Measurements from ENCODE around the gene MAML3.
A peak's percentile ranks its signal among the peaks of the same experiment; 100 is the strongest.

The MAML3 gene

GRCh38 chr4:140118931-140119640, 34.9 kb downstream of the MAML3 start:
- no peak overlapping the region for H4K91ac ChIP-seq (ENCODE audit: low read depth, low read length, poor library complexity)
- no peaks in the 10 kb centered on the region for H3K36me3 ChIP-seq (replicated peaks in 1 of 2; ENCODE audit: control insufficient read depth in 2 of 2, insufficient read depth in 2 of 2, low read length in 2 of 2)
- no peak overlapping the region for H3K4me3 ChIP-seq (ENCODE audit: low read length in 2 of 2)
- H2BK12ac ChIP-seq (ENCODE audit: low read length): no peak overlapping the region
- H3K14ac ChIP-seq (ENCODE audit: low read length): no peak overlapping the region
- no peak overlapping the region for H3K4ac ChIP-seq (ENCODE audit: low read length)
- H3K27me3 ChIP-seq (ENCODE audit: control insufficient read depth in 3 of 3, insufficient read depth in 3 of 3, low read depth in 1 of 3, low read length in 3 of 3): no peaks in the 10 kb centered on the region
- peaks cover 3% of the 10 kb centered on the region for H3K79me1 ChIP-seq (ENCODE audit: low read depth, low read length)
- no peak overlapping the region for H4K8ac ChIP-seq (ENCODE audit: low read depth, low read length)
- no peak overlapping the region for H3K23ac ChIP-seq (ENCODE audit: low read depth, low read length, poor library complexity)
- no peak overlapping the region for H2BK15ac ChIP-seq (ENCODE audit: low read length)
- no peak overlapping the region for H2BK5ac ChIP-seq (ENCODE audit: low read length)
- no peak overlapping the region for H2AFZ ChIP-seq (ENCODE audit: low read length)
- no peaks in the 10 kb centered on the region for H3K4me1 ChIP-seq (ENCODE audit: control insufficient read depth in 2 of 2, insufficient read depth in 1 of 2, low read depth in 1 of 2, low read length in 2 of 2)
- H3K4me2 ChIP-seq (ENCODE audit: insufficient read depth, low read length, poor library complexity, severe bottlenecking): no peak overlapping the region
- H2BK120ac ChIP-seq (ENCODE audit: low read depth, low read length): no peak overlapping the region
- no peak for DNase-seq (ENCODE audit: low spot score)
- H3K27ac ChIP-seq (replicated peaks; ENCODE audit: low read length): no peak overlapping the region
- H2AK5ac ChIP-seq (ENCODE audit: low read depth, low read length): no peak overlapping the region
- H3K9ac ChIP-seq (ENCODE audit: low read depth, low read length, poor library complexity): no peak overlapping the region
- WGBS, 2 donors (ENCODE audit: extremely low coverage in 2 of 2, insufficient read length in 2 of 2, insufficient replicate concordance in 1 of 2): no CpG with 5 or more reads among the region's 4 CpGs
- H3K18ac ChIP-seq (ENCODE audit: low read length): no peak overlapping the region
- H3K9me3 ChIP-seq (replicated peaks in 1 of 2; ENCODE audit: control insufficient read depth in 2 of 2, insufficient read depth in 1 of 2, low read depth in 1 of 2, low read length in 2 of 2): no peaks in the 10 kb centered on the region

- Histone ChIP-seq H3K18ac (ENCODE audit: low read length) (no peak overlapping the region), H2BK120ac (ENCODE audit: low read depth, low read length) (no peak overlapping the region), H3K9ac (ENCODE audit: low read depth, low read length, poor library complexity) (no peak overlapping the region), H3K27me3 (ENCODE audit: control insufficient read depth in 3 of 3, insufficient read depth in 3 of 3, low read depth in 1 of 3, low read length in 3 of 3) (no peaks in the 10 kb centered on the region), H4K8ac (ENCODE audit: low read depth, low read length) (no peak overlapping the region), H2AFZ (ENCODE audit: low read length) (no peak overlapping the region), H3K27ac (replicated peaks; ENCODE audit: low read length) (no peak overlapping the region), H3K4ac (ENCODE audit: low read length) (no peak overlapping the region), H3K36me3 (replicated peaks in 1 of 2; ENCODE audit: control insufficient read depth in 2 of 2, insufficient read depth in 2 of 2, low read length in 2 of 2) (no peaks in the 10 kb centered on the region), H3K9me3 (replicated peaks in 1 of 2; ENCODE audit: control insufficient read depth in 2 of 2, insufficient read depth in 1 of 2, low read depth in 1 of 2, low read length in 2 of 2) (no peaks in the 10 kb centered on the region), H2AK5ac (ENCODE audit: low read depth, low read length) (no peak overlapping the region), H2BK12ac (ENCODE audit: low read length) (no peak overlapping the region), H4K91ac (ENCODE audit: low read depth, low read length, poor library complexity) (no peak overlapping the region), H3K14ac (ENCODE audit: low read length) (no peak overlapping the region), H2BK15ac (ENCODE audit: low read length) (no peak overlapping the region), H3K4me2 (ENCODE audit: insufficient read depth, low read length, poor library complexity, severe bottlenecking) (no peak overlapping the region), H2BK5ac (ENCODE audit: low read length) (no peak overlapping the region), H3K79me1 (ENCODE audit: low read depth, low read length) (peaks cover 3% of the 10 kb centered on the region), H3K23ac (ENCODE audit: low read depth, low read length, poor library complexity) (no peak overlapping the region), H3K4me3 (ENCODE audit: low read length in 2 of 2) (no peak overlapping the region), H3K4me1 (ENCODE audit: control insufficient read depth in 2 of 2, insufficient read depth in 1 of 2, low read depth in 1 of 2, low read length in 2 of 2) (no peaks in the 10 kb centered on the region)
- no CpG with 5 or more reads among the region's 5 CpGs for WGBS, 2 donors (ENCODE audit: extremely low coverage in 2 of 2, insufficient read length in 2 of 2, insufficient replicate concordance in 1 of 2)
- no peak for DNase-seq (ENCODE audit: low spot score)
Observed at GRCh38 chr4:140117947-140118346, 36.0 kb downstream of the MAML3 start.

GRCh38 chr4:140116442-140117104, 37.4 kb downstream of the MAML3 start:
- Histone ChIP-seq H3K36me3 (replicated peaks in 1 of 2; ENCODE audit: control insufficient read depth in 2 of 2, insufficient read depth in 2 of 2, low read length in 2 of 2) (no peaks in the 10 kb centered on the region), H2BK12ac (ENCODE audit: low read length) (no peak overlapping the region), H3K18ac (ENCODE audit: low read length) (no peak overlapping the region), H2BK15ac (ENCODE audit: low read length) (no peak overlapping the region), H3K9ac (ENCODE audit: low read depth, low read length, poor library complexity) (no peak overlapping the region), H3K4ac (ENCODE audit: low read length) (no peak overlapping the region), H3K27ac (replicated peaks; ENCODE audit: low read length) (no peak overlapping the region), H3K79me1 (ENCODE audit: low read depth, low read length) (peaks cover 3% of the 10 kb centered on the region), H3K27me3 (ENCODE audit: control insufficient read depth in 3 of 3, insufficient read depth in 3 of 3, low read depth in 1 of 3, low read length in 3 of 3) (no peaks in the 10 kb centered on the region), H3K4me2 (ENCODE audit: insufficient read depth, low read length, poor library complexity, severe bottlenecking) (no peak overlapping the region), H3K23ac (ENCODE audit: low read depth, low read length, poor library complexity) (no peak overlapping the region), H4K8ac (ENCODE audit: low read depth, low read length) (no peak overlapping the region), H2AK5ac (ENCODE audit: low read depth, low read length) (no peak overlapping the region), H2BK120ac (ENCODE audit: low read depth, low read length) (no peak overlapping the region), H2BK5ac (ENCODE audit: low read length) (no peak overlapping the region), H3K14ac (ENCODE audit: low read length) (no peak overlapping the region), H2AFZ (ENCODE audit: low read length) (peak overlapping the region; percentile 1), H3K9me3 (replicated peaks in 1 of 2; ENCODE audit: control insufficient read depth in 2 of 2, insufficient read depth in 1 of 2, low read depth in 1 of 2, low read length in 2 of 2) (no peaks in the 10 kb centered on the region), H3K4me1 (ENCODE audit: control insufficient read depth in 2 of 2, insufficient read depth in 1 of 2, low read depth in 1 of 2, low read length in 2 of 2) (peaks cover 0 to 3% of the 10 kb centered on the region in 2 donors), H3K4me3 (ENCODE audit: low read length in 2 of 2) (no peak overlapping the region), H4K91ac (ENCODE audit: low read depth, low read length, poor library complexity) (no peak overlapping the region)
- DNase-seq (ENCODE audit: low spot score): no peak
- no CpG with 5 or more reads among the region's 4 CpGs for WGBS, 2 donors (ENCODE audit: extremely low coverage in 2 of 2, insufficient read length in 2 of 2, insufficient replicate concordance in 1 of 2)

GRCh38 chr4:140115140-140115539, 38.8 kb downstream of the MAML3 start:
- H2BK15ac ChIP-seq (ENCODE audit: low read length): no peak overlapping the region
- H3K9ac ChIP-seq (ENCODE audit: low read depth, low read length, poor library complexity): no peak overlapping the region
- no peaks in the 10 kb centered on the region for H3K9me3 ChIP-seq (replicated peaks in 1 of 2; ENCODE audit: control insufficient read depth in 2 of 2, insufficient read depth in 1 of 2, low read depth in 1 of 2, low read length in 2 of 2)
- peaks cover 2 to 9% of the 10 kb centered on the region in 2 donors for H3K4me1 ChIP-seq (ENCODE audit: control insufficient read depth in 2 of 2, insufficient read depth in 1 of 2, low read depth in 1 of 2, low read length in 2 of 2)
- no peak overlapping the region for H2BK5ac ChIP-seq (ENCODE audit: low read length)
- no peak overlapping the region for H2BK120ac ChIP-seq (ENCODE audit: low read depth, low read length)
- no peak overlapping the region for H4K8ac ChIP-seq (ENCODE audit: low read depth, low read length)
- no peak overlapping the region for H3K23ac ChIP-seq (ENCODE audit: low read depth, low read length, poor library complexity)
- H3K4me2 ChIP-seq (ENCODE audit: insufficient read depth, low read length, poor library complexity, severe bottlenecking): no peak overlapping the region
- H3K27me3 ChIP-seq (ENCODE audit: control insufficient read depth in 3 of 3, insufficient read depth in 3 of 3, low read depth in 1 of 3, low read length in 3 of 3): no peaks in the 10 kb centered on the region
- H3K36me3 ChIP-seq (replicated peaks in 1 of 2; ENCODE audit: control insufficient read depth in 2 of 2, insufficient read depth in 2 of 2, low read length in 2 of 2): no peaks in the 10 kb centered on the region
- DNase-seq (ENCODE audit: low spot score): no peak
- H2BK12ac ChIP-seq (ENCODE audit: low read length): no peak overlapping the region
- H3K4me3 ChIP-seq (ENCODE audit: low read length in 2 of 2): no peak overlapping the region
- no peak overlapping the region for H4K91ac ChIP-seq (ENCODE audit: low read depth, low read length, poor library complexity)
- no peak overlapping the region for H3K14ac ChIP-seq (ENCODE audit: low read length)
- no peak overlapping the region for H2AK5ac ChIP-seq (ENCODE audit: low read depth, low read length)
- H3K4ac ChIP-seq (ENCODE audit: low read length): no peak overlapping the region
- no peak overlapping the region for H2AFZ ChIP-seq (ENCODE audit: low read length)
- peaks cover 3% of the 10 kb centered on the region for H3K79me1 ChIP-seq (ENCODE audit: low read depth, low read length)
- H3K27ac ChIP-seq (replicated peaks; ENCODE audit: low read length): no peak overlapping the region
- no peak overlapping the region for H3K18ac ChIP-seq (ENCODE audit: low read length)
